ENCODE data around the gene SPRING1. TPM values are rescaled to one million over a fixed set of nuclear protein-coding genes. Genes with fewer than 3 reads are reported as not detected.

Gene SPRING1
- total and polyA plus RNA-seq, 2 of the 4 experiments (the other 2 are of a cell fraction), result 12.4 to 14.0 TPM

DNA sequence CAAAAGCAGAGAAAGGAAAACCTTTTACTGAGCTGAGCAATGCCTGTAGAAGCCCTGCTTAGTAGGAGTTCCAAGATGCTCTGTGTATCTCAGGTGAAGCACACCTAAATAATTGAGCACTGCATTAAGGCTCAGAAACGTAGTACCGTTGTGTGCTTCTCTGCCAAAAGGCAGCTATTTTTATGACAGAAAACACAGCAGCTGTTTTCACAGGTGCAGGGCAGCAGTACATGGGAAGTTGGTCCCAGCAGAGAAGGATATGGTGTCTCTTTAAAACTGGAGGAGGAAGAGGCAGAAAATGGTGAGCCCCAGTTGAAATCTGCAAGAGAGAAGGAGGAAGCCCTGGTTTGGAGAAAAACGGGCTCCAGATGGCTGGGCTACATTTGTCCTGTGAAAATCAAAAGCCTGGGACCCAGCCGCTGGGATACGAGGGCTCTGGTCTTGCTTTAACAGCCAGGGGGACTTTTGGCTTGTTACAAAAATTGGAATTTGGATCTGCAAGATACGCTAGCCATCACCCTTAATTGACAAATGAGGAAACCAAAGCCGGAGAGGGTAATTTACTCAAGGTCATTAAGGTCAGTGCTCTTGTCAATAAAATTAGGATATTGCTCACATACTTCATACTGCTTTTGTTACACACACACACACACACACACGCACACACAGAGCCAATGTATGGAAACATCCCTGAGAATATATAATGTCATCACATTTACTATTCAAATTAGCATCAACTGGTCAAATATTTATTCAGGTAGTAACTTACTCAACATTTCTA lies 27.3 kb downstream of the SPRING1 start:
- no peak overlapping the region for H3K4me3 ChIP-seq (ENCODE audit: insufficient read depth, low read depth, low read length)
- H3K4ac ChIP-seq (ENCODE audit: low read depth, low read length), result no peak overlapping the region
- no peak overlapping the region for H2AFZ ChIP-seq (replicated peaks; ENCODE audit: low read length, poor library complexity)
- H3K23ac ChIP-seq (ENCODE audit: low read depth, low read length), result no peak overlapping the region
- ChIA-PET CTCF (interaction anchor here (0.5 to 2.0 kb wide), 2 partner anchors 8 to 368 kb away, joined by 3 to 9 read pairs; no protein-coding TSS in a partner anchor), POLR2A (ENCODE audit: unreplicated experiment) (no interaction called here)
- ATAC-seq (ENCODE audit: low read depth) (no peak), DNase-seq (no peak)
- no peak overlapping the region for H3K18ac ChIP-seq (ENCODE audit: low read depth, low read length)
- no peak overlapping the region for H4K91ac ChIP-seq (ENCODE audit: insufficient read depth, low read depth, low read length)
- no peaks in the 10 kb centered on the region for H3K9me3 ChIP-seq (ENCODE audit: control insufficient read depth, insufficient read depth, low read length)
- 80% methylated on average over 2 of the region's 8 CpGs; no CpG with 5 or more reads in 1 of the 2 experiments for WGBS, 2 experiments (ENCODE audit: extremely low coverage in 2 of 2, insufficient read length in 1 of 2)
- no peak overlapping the region for H2BK120ac ChIP-seq (ENCODE audit: low read depth, low read length)
- BruUV-seq (replicated peaks), result no TSS peak
- no peak overlapping the region for H2BK15ac ChIP-seq (ENCODE audit: low read depth, low read length)
- H3K4me2 ChIP-seq (ENCODE audit: low read depth, low read length), result no peak overlapping the region
- H2BK5ac ChIP-seq (ENCODE audit: low read depth, low read length, poor library complexity, severe bottlenecking), result no peak overlapping the region
- H3K36me3 ChIP-seq (ENCODE audit: control insufficient read depth, insufficient read depth, low read length), result peaks cover 2% of the 10 kb centered on the region; the same call in 1 of the 2 replicates
- H3K79me1 ChIP-seq (ENCODE audit: low read depth in 1 of 2, low read length in 2 of 2), result no peaks in the 10 kb centered on the region
- H3K27me3 ChIP-seq (ENCODE audit: control insufficient read depth, insufficient read depth, low read length), result no peaks in the 10 kb centered on the region; the same call in 1 of the 2 replicates
- H3K9ac ChIP-seq (ENCODE audit: low read depth, low read length), result no peak overlapping the region
- H4K8ac ChIP-seq (ENCODE audit: low read depth in 2 of 2, low read length in 2 of 2), result no peak overlapping the region
- dilution Hi-C loops (cut with HindIII; ENCODE audit: low sequenced_read_pairs, unreplicated experiment), result no loop called here
- no peak overlapping the region for H2AK9ac ChIP-seq (replicated peaks; ENCODE audit: low read depth, low read length, poor library complexity)
- H2BK20ac ChIP-seq (ENCODE audit: low read depth, low read length), result no peak overlapping the region
- H3K14ac ChIP-seq (replicated peaks; ENCODE audit: low read depth, low read length), result no peak overlapping the region
- H2AK5ac ChIP-seq (ENCODE audit: low read depth, low read length), result no peak overlapping the region
- no peak overlapping the region for H3K56ac ChIP-seq (ENCODE audit: extremely low read depth, insufficient read depth, low read length)
- H4K20me1 ChIP-seq (ENCODE audit: insufficient read depth, low read length), result no peaks in the 10 kb centered on the region
- no peak overlapping the region for H3K27ac ChIP-seq (ENCODE audit: insufficient read depth, low read length)
- no peaks in the 10 kb centered on the region for H3K4me1 ChIP-seq (ENCODE audit: control insufficient read depth, insufficient read depth, low read length)
- in situ Hi-C loops (cut with MboI; ENCODE audit: low sequenced_read_pairs), result no loop called here
- no peaks in the 10 kb centered on the region for H3K9me1 ChIP-seq (ENCODE audit: insufficient read depth, low read length)
- no peak overlapping the region for H4K5ac ChIP-seq (ENCODE audit: low read depth, low read length)
- intact Hi-C loops (cut with micrococcal nuclease), result no loop called here
- TF ChIP-seq, protein P1, sequence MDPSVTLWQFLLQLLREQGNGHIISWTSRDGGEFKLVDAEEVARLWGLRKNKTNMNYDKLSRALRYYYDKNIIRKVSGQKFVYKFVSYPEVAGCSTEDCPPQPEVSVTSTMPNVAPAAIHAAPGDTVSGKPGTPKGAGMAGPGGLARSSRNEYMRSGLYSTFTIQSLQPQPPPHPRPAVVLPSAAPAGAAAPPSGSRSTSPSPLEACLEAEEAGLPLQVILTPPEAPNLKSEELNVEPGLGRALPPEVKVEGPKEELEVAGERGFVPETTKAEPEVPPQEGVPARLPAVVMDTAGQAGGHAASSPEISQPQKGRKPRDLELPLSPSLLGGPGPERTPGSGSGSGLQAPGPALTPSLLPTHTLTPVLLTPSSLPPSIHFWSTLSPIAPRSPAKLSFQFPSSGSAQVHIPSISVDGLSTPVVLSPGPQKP (IDR thresholded peaks at IDR 0.05; ENCODE audit: borderline replicate concordance, low read depth, low read length), result no peak
- TF ChIP-seq, protein P2, sequence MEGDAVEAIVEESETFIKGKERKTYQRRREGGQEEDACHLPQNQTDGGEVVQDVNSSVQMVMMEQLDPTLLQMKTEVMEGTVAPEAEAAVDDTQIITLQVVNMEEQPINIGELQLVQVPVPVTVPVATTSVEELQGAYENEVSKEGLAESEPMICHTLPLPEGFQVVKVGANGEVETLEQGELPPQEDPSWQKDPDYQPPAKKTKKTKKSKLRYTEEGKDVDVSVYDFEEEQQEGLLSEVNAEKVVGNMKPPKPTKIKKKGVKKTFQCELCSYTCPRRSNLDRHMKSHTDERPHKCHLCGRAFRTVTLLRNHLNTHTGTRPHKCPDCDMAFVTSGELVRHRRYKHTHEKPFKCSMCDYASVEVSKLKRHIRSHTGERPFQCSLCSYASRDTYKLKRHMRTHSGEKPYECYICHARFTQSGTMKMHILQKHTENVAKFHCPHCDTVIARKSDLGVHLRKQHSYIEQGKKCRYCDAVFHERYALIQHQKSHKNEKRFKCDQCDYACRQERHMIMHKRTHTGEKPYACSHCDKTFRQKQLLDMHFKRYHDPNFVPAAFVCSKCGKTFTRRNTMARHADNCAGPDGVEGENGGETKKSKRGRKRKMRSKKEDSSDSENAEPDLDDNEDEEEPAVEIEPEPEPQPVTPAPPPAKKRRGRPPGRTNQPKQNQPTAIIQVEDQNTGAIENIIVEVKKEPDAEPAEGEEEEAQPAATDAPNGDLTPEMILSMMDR (conservative IDR thresholded peaks at IDR 0.05; ENCODE audit: low read depth, low read length), result no peak
- TF ChIP-seq MXI1 (IDR thresholded peaks at IDR 0.05; ENCODE audit: borderline replicate concordance, low read depth, low read length) (no peak), SMC3 (IDR thresholded peaks at IDR 0.05; ENCODE audit: low read depth, low read length) (no peak), RFX5 (IDR thresholded peaks at IDR 0.05; ENCODE audit: low read depth, low read length) (no peak), CHD1 (IDR thresholded peaks at IDR 0.05; ENCODE audit: low read depth, low read length) (no peak), CEBPB (IDR thresholded peaks at IDR 0.05; ENCODE audit: low read depth, low read length) (no peak), BHLHE40 (IDR thresholded peaks at IDR 0.05; ENCODE audit: low read depth, low read length) (no peak), RAD21 (IDR thresholded peaks at IDR 0.05; ENCODE audit: low read length) (no peak), POLR2A (IDR thresholded peaks at IDR 0.05; ENCODE audit: low read depth, low read length) (no peak), RCOR1 (IDR thresholded peaks at IDR 0.05; ENCODE audit: insufficient replicate concordance, low read length) (no peak), NFE2L2 (IDR thresholded peaks at IDR 0.05; ENCODE audit: low read depth, low read length) (no peak), MAFK (IDR thresholded peaks at IDR 0.05; ENCODE audit: low read depth, low read length) (no peak), MAZ (IDR thresholded peaks at IDR 0.05; ENCODE audit: borderline replicate concordance, low read depth, low read length) (no peak)
- TF ChIP-seq, protein P3, sequence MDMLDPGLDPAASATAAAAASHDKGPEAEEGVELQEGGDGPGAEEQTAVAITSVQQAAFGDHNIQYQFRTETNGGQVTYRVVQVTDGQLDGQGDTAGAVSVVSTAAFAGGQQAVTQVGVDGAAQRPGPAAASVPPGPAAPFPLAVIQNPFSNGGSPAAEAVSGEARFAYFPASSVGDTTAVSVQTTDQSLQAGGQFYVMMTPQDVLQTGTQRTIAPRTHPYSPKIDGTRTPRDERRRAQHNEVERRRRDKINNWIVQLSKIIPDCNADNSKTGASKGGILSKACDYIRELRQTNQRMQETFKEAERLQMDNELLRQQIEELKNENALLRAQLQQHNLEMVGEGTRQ (IDR thresholded peaks at IDR 0.05; ENCODE audit: low read depth, low read length), result no peak
